ENCODE measurements around the gene KLHL3.

The KLHL3 gene

DNA sequence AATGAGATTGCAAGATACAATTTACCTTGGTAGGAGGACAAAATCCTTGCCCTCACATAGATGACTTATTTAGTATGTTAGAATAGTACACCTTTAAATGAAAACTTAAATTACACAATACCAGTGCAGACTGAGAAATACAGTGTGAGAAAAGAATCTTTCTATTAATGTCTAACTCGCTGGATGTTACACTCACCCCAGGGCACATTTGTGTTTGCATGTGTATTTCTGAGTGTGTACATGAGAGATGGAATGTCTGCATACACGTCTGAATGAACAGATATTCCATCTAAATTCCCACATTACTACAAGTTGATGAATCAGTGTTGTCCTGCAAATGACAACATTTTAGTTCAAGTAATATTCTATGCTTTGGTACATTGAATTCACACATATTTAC lies 99.8 kb downstream of the KLHL3 start:
- no peaks in the 10 kb centered on the region for H3K9me3 ChIP-seq (ENCODE audit: control insufficient read depth, insufficient read depth, low read length)
- no peak overlapping the region for H3K4me3 ChIP-seq (ENCODE audit: low read length)
- no peaks in the 10 kb centered on the region for H3K27me3 ChIP-seq (ENCODE audit: control insufficient read depth, low read length)
- H3K79me2 ChIP-seq (ENCODE audit: control insufficient read depth, low read length), result no peaks in the 10 kb centered on the region
- no peak for TF ChIP-seq EZH2phosphoT487 (IDR thresholded peaks at IDR 0.05; ENCODE audit: borderline replicate concordance, low read length)
- TF ChIP-seq, protein P1, sequence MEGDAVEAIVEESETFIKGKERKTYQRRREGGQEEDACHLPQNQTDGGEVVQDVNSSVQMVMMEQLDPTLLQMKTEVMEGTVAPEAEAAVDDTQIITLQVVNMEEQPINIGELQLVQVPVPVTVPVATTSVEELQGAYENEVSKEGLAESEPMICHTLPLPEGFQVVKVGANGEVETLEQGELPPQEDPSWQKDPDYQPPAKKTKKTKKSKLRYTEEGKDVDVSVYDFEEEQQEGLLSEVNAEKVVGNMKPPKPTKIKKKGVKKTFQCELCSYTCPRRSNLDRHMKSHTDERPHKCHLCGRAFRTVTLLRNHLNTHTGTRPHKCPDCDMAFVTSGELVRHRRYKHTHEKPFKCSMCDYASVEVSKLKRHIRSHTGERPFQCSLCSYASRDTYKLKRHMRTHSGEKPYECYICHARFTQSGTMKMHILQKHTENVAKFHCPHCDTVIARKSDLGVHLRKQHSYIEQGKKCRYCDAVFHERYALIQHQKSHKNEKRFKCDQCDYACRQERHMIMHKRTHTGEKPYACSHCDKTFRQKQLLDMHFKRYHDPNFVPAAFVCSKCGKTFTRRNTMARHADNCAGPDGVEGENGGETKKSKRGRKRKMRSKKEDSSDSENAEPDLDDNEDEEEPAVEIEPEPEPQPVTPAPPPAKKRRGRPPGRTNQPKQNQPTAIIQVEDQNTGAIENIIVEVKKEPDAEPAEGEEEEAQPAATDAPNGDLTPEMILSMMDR (IDR thresholded peaks at IDR 0.05; ENCODE audit: low read depth, low read length, poor library complexity, severe bottlenecking), result no peak
- no peaks in the 10 kb centered on the region for H3K9me2 ChIP-seq (replicated peaks; ENCODE audit: control insufficient read depth, low read length)
- no peak overlapping the region for H3K4me2 ChIP-seq (ENCODE audit: low read length)
- H3K36me3 ChIP-seq (ENCODE audit: control insufficient read depth, low read length), result no peaks in the 10 kb centered on the region
- H3K27ac ChIP-seq (ENCODE audit: low read depth, low read length), result no peak overlapping the region
- H3F3A ChIP-seq (ENCODE audit: control insufficient read depth, insufficient read depth), result no peaks in the 10 kb centered on the region
- H3K4me1 ChIP-seq (ENCODE audit: control insufficient read depth, low read length), result no peaks in the 10 kb centered on the region
- no peaks in the 10 kb centered on the region for H4K20me1 ChIP-seq (ENCODE audit: control insufficient read depth, insufficient read depth, low read depth, low read length)

DNA sequence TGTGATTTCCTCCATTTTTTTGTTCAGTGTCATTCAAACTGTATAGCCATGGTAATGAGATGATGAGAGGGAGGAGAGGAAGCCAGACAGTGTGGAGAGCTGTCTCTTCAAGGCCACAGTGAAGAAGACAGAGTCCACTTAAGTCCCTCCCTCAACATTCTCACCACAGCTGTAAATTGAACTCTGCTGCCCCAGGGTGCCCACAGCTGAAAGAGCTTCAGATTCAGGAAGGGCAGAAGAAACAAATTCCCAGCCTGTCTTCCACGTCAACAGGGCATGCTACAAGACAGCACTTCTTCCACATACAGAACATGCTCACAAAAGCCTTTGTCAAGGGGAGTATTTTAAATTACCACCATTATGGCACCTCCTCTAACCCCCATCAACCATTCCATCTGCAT lies 100.4 kb downstream of the KLHL3 start:
- Histone ChIP-seq H3K36me3 (ENCODE audit: control insufficient read depth, low read length) (no peaks in the 10 kb centered on the region), H4K20me1 (ENCODE audit: control insufficient read depth, insufficient read depth, low read depth, low read length) (no peaks in the 10 kb centered on the region), H3K4me3 (ENCODE audit: low read length) (no peak overlapping the region), H3K4me2 (ENCODE audit: low read length) (no peak overlapping the region), H3K9me2 (replicated peaks; ENCODE audit: control insufficient read depth, low read length) (no peaks in the 10 kb centered on the region), H3K27ac (ENCODE audit: low read depth, low read length) (no peak overlapping the region), H3K79me2 (ENCODE audit: control insufficient read depth, low read length) (no peaks in the 10 kb centered on the region), H3K9me3 (ENCODE audit: control insufficient read depth, insufficient read depth, low read length) (no peaks in the 10 kb centered on the region), H3K4me1 (ENCODE audit: control insufficient read depth, low read length) (no peaks in the 10 kb centered on the region), H3F3A (ENCODE audit: control insufficient read depth, insufficient read depth) (no peaks in the 10 kb centered on the region), H3K27me3 (ENCODE audit: control insufficient read depth, low read length) (no peaks in the 10 kb centered on the region)
- TF ChIP-seq EZH2phosphoT487 (IDR thresholded peaks at IDR 0.05; ENCODE audit: borderline replicate concordance, low read length), result no peak
- TF ChIP-seq, protein P1 (IDR thresholded peaks at IDR 0.05; ENCODE audit: low read depth, low read length, poor library complexity, severe bottlenecking), result no peak

DNA sequence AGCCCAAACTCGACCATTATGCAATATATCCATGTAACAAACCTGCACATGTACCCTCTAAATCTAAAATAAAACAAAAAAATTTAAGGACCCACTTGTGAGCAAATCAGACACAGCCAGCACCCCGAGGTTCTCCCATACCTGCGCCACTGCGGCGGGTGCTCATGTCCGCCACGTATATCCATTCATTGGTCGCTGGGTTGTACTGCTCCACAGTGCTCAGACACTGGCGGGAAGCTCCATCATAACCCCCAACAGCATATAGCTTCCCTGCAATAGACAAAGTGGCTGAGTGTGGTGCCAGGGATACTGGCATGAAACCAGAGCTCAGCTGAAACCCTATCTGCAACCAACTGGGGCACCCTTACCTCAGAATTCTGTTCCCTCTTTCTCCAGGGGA lies 102.0 kb downstream of the KLHL3 start:
- H3F3A ChIP-seq (ENCODE audit: control insufficient read depth, insufficient read depth), result no peaks in the 10 kb centered on the region
- TF ChIP-seq EZH2phosphoT487 (IDR thresholded peaks at IDR 0.05; ENCODE audit: borderline replicate concordance, low read length), result no peak
- TF ChIP-seq, protein P1 (IDR thresholded peaks at IDR 0.05; ENCODE audit: low read depth, low read length, poor library complexity, severe bottlenecking), result no peak

DNA sequence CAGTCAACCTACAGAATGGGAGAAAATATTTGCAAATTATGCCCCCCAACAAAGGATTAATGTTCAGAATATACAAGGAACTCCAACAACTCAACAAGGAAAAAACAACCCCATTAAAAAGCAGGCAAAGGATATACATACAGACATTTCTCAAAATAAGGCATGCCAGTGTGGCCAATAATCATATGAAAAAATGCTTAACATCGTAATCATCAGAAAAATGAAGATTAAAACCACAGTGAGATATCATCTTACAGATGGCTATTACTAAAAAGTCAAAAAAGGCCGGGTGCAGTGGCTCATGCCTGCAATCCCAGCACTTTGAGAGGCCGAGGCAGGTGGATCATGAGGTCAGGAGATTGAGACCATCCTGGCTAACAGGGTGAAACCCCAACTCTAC lies 103.2 kb downstream of the KLHL3 start:
- no peak for TF ChIP-seq EZH2phosphoT487 (IDR thresholded peaks at IDR 0.05; ENCODE audit: borderline replicate concordance, low read length)
- TF ChIP-seq, protein P1 (IDR thresholded peaks at IDR 0.05; ENCODE audit: low read depth, low read length, poor library complexity, severe bottlenecking), result no peak
- Histone ChIP-seq H3K4me2 (ENCODE audit: low read length) (no peak overlapping the region), H3K36me3 (ENCODE audit: control insufficient read depth, low read length) (no peaks in the 10 kb centered on the region), H3F3A (ENCODE audit: control insufficient read depth, insufficient read depth) (no peaks in the 10 kb centered on the region), H3K27ac (ENCODE audit: low read depth, low read length) (no peak overlapping the region), H3K9me2 (replicated peaks; ENCODE audit: control insufficient read depth, low read length) (no peaks in the 10 kb centered on the region), H3K4me1 (ENCODE audit: control insufficient read depth, low read length) (no peaks in the 10 kb centered on the region), H3K27me3 (ENCODE audit: control insufficient read depth, low read length) (no peaks in the 10 kb centered on the region), H3K4me3 (ENCODE audit: low read length) (no peak overlapping the region), H3K9me3 (ENCODE audit: control insufficient read depth, insufficient read depth, low read length) (no peaks in the 10 kb centered on the region), H3K79me2 (ENCODE audit: control insufficient read depth, low read length) (no peaks in the 10 kb centered on the region), H4K20me1 (ENCODE audit: control insufficient read depth, insufficient read depth, low read depth, low read length) (no peaks in the 10 kb centered on the region)

More for the DNA sequence above, 102.0 kb downstream of the KLHL3 start:
- Histone ChIP-seq H3K4me1 (ENCODE audit: control insufficient read depth, low read length) (no peaks in the 10 kb centered on the region), H4K20me1 (ENCODE audit: control insufficient read depth, insufficient read depth, low read depth, low read length) (no peaks in the 10 kb centered on the region), H3K27ac (ENCODE audit: low read depth, low read length) (no peak overlapping the region), H3K9me3 (ENCODE audit: control insufficient read depth, insufficient read depth, low read length) (no peaks in the 10 kb centered on the region), H3K79me2 (ENCODE audit: control insufficient read depth, low read length) (no peaks in the 10 kb centered on the region), H3K9me2 (replicated peaks; ENCODE audit: control insufficient read depth, low read length) (no peaks in the 10 kb centered on the region), H3K4me2 (ENCODE audit: low read length) (no peak overlapping the region), H3K27me3 (ENCODE audit: control insufficient read depth, low read length) (no peaks in the 10 kb centered on the region), H3K4me3 (ENCODE audit: low read length) (no peak overlapping the region), H3K36me3 (ENCODE audit: control insufficient read depth, low read length) (no peaks in the 10 kb centered on the region)
